ENCODE data around the gene TNFAIP8. TPM values are rescaled to one million over a fixed set of nuclear protein-coding genes. Genes with fewer than 3 reads are reported as not detected.

Gene TNFAIP8
- total and polyA plus RNA-seq, 2 experiments from 2014 or later = 10.6 to 29.2 TPM

DNA sequence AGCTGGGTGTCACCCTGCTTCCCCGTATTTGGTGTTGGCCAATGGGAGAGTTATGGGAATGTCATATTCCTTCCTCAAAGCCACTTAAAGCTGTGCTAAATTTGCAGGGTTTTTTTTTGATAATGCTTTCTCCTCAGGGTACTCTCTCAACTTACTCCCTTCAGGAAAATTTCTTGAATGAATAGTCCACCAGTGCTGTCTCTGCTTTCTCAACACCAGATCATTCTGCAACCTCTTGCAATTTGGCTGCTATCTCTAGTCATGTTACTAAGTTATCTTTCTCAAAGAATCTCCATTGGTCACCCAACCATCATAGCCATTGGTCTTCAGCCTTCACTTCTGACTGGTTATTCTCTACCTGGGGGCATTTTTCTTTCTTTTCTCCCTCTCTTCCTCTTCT is 13.4 kb upstream of the TNFAIP8 start (continued):
- TF ChIP-seq CTCF (conservative IDR thresholded peaks at IDR 0.05; ENCODE audit: low read depth in 2 of 2) (no peak), STAT1 (IDR thresholded peaks at IDR 0.05; ENCODE audit: unreplicated experiment) (no peak), ZNF331 (CRISPR knock-in tag; IDR thresholded peaks at IDR 0.05; ENCODE audit: low read depth) (no peak), EZH2 (IDR thresholded peaks at IDR 0.05; ENCODE audit: low read depth, unreplicated experiment) (no peak)
- TF ChIP-seq, protein P1, sequence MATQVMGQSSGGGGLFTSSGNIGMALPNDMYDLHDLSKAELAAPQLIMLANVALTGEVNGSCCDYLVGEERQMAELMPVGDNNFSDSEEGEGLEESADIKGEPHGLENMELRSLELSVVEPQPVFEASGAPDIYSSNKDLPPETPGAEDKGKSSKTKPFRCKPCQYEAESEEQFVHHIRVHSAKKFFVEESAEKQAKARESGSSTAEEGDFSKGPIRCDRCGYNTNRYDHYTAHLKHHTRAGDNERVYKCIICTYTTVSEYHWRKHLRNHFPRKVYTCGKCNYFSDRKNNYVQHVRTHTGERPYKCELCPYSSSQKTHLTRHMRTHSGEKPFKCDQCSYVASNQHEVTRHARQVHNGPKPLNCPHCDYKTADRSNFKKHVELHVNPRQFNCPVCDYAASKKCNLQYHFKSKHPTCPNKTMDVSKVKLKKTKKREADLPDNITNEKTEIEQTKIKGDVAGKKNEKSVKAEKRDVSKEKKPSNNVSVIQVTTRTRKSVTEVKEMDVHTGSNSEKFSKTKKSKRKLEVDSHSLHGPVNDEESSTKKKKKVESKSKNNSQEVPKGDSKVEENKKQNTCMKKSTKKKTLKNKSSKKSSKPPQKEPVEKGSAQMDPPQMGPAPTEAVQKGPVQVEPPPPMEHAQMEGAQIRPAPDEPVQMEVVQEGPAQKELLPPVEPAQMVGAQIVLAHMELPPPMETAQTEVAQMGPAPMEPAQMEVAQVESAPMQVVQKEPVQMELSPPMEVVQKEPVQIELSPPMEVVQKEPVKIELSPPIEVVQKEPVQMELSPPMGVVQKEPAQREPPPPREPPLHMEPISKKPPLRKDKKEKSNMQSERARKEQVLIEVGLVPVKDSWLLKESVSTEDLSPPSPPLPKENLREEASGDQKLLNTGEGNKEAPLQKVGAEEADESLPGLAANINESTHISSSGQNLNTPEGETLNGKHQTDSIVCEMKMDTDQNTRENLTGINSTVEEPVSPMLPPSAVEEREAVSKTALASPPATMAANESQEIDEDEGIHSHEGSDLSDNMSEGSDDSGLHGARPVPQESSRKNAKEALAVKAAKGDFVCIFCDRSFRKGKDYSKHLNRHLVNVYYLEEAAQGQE (IDR thresholded peaks at IDR 0.05; ENCODE audit: unreplicated experiment) = no peak

DNA sequence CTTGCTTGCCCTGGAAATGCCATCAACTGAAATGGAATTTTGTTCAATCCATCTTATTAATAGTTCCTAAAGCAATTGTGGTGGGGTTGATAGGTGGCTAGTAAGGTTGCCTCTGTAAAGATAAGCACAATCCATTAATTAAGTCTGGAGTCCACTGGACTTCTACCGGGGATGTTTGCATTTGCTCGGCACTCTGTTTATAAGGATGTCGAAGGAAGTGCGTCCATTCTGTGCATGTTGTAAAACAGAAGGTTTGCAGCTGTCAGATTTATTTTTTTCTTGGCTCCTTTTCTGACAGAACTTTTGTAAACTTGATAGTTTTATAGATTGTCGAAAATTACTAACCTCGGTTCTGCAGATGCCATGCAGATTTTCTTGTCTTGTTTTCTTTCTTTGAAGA is 12.8 kb upstream of the TNFAIP8 start:
- Histone ChIP-seq H3K27me3 (ENCODE audit: insufficient read depth) (no peaks in the 10 kb centered on the region), H3K36me3 (ENCODE audit: insufficient read depth) (no peaks in the 10 kb centered on the region), H3F3A (replicated peaks; ENCODE audit: low read depth) (no peaks in the 10 kb centered on the region), H3K4me1 (ENCODE audit: insufficient read depth) (peaks cover 43% of the 10 kb centered on the region), H3K27ac (ENCODE audit: low read depth) (no peak overlapping the region), H2AFZ (no peak overlapping the region), H4K20me1 (replicated peaks; ENCODE audit: insufficient read depth) (no peaks in the 10 kb centered on the region), H3K9me2 (ENCODE audit: insufficient read depth) (peaks cover 5% of the 10 kb centered on the region; the same call in 1 of the 2 replicates), H3K4me2 (no peak overlapping the region), H3K4me3 (no peak overlapping the region), H3K79me2 (replicated peaks; ENCODE audit: insufficient read depth) (no peaks in the 10 kb centered on the region)
- no peak for DNase-seq (ENCODE audit: low spot score)
- no peaks in the 10 kb centered on the region for H3K9me3 Mint-ChIP-seq
- peaks cover 49% of the 10 kb centered on the region for H3K4me1 Mint-ChIP-seq
- H3K36me3 Mint-ChIP-seq (ENCODE audit: low read depth) = no peaks in the 10 kb centered on the region
- peaks cover 2% of the 10 kb centered on the region for H3K27me3 Mint-ChIP-seq (ENCODE audit: insufficient read depth, low read depth, poor library complexity)
- H3K27ac Mint-ChIP-seq = no peak overlapping the region
- ATAC-seq = no peak
- H3K4me3 Mint-ChIP-seq = no peak overlapping the region
- no peak for TF ChIP-seq EZH2 (IDR thresholded peaks at IDR 0.05; ENCODE audit: low read depth, unreplicated experiment)
- no peak for TF ChIP-seq STAT1 (IDR thresholded peaks at IDR 0.05; ENCODE audit: unreplicated experiment)
- TF ChIP-seq, protein P1 (IDR thresholded peaks at IDR 0.05; ENCODE audit: unreplicated experiment) = no peak
- no peak for TF ChIP-seq ZNF114 (CRISPR knock-in tag; IDR thresholded peaks at IDR 0.05)
- TF ChIP-seq, protein P2, sequence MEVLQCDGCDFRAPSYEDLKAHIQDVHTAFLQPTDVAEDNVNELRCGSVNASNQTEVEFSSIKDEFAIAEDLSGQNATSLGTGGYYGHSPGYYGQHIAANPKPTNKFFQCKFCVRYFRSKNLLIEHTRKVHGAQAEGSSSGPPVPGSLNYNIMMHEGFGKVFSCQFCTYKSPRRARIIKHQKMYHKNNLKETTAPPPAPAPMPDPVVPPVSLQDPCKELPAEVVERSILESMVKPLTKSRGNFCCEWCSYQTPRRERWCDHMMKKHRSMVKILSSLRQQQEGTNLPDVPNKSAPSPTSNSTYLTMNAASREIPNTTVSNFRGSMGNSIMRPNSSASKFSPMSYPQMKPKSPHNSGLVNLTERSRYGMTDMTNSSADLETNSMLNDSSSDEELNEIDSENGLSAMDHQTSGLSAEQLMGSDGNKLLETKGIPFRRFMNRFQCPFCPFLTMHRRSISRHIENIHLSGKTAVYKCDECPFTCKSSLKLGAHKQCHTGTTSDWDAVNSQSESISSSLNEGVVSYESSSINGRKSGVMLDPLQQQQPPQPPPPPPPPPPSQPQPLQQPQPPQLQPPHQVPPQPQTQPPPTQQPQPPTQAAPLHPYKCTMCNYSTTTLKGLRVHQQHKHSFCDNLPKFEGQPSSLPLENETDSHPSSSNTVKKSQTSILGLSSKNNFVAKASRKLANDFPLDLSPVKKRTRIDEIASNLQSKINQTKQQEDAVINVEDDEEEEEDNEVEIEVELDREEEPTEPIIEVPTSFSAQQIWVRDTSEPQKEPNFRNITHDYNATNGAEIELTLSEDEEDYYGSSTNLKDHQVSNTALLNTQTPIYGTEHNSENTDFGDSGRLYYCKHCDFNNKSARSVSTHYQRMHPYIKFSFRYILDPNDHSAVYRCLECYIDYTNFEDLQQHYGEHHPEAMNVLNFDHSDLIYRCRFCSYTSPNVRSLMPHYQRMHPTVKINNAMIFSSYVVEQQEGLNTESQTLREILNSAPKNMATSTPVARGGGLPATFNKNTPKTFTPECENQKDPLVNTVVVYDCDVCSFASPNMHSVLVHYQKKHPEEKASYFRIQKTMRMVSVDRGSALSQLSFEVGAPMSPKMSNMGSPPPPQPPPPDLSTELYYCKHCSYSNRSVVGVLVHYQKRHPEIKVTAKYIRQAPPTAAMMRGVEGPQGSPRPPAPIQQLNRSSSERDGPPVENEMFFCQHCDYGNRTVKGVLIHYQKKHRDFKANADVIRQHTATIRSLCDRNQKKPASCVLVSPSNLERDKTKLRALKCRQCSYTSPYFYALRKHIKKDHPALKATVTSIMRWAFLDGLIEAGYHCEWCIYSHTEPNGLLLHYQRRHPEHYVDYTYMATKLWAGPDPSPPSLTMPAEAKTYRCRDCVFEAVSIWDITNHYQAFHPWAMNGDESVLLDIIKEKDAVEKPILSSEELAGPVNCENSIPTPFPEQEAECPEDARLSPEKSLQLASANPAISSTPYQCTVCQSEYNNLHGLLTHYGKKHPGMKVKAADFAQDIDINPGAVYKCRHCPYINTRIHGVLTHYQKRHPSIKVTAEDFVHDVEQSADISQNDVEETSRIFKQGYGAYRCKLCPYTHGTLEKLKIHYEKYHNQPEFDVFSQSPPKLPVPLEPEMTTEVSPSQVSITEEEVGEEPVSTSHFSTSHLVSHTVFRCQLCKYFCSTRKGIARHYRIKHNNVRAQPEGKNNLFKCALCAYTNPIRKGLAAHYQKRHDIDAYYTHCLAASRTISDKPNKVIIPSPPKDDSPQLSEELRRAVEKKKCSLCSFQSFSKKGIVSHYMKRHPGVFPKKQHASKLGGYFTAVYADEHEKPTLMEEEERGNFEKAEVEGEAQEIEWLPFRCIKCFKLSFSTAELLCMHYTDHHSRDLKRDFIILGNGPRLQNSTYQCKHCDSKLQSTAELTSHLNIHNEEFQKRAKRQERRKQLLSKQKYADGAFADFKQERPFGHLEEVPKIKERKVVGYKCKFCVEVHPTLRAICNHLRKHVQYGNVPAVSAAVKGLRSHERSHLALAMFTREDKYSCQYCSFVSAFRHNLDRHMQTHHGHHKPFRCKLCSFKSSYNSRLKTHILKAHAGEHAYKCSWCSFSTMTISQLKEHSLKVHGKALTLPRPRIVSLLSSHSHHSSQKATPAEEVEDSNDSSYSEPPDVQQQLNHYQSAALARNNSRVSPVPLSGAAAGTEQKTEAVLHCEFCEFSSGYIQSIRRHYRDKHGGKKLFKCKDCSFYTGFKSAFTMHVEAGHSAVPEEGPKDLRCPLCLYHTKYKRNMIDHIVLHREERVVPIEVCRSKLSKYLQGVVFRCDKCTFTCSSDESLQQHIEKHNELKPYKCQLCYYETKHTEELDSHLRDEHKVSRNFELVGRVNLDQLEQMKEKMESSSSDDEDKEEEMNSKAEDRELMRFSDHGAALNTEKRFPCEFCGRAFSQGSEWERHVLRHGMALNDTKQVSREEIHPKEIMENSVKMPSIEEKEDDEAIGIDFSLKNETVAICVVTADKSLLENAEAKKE (CRISPR knock-in tag; IDR thresholded peaks at IDR 0.05) = no peak
- no peak for TF ChIP-seq JUNB (IDR thresholded peaks at IDR 0.05; ENCODE audit: unreplicated experiment)
- TF ChIP-seq POLR2AphosphoS5 (IDR thresholded peaks at IDR 0.05; ENCODE audit: low read depth) = no peak

All from GM23338 (cell line).